Neural cell (in vitro differentiated cells): ENCODE measurements around the gene RBM42. TPM values are rescaled to one million over a fixed set of nuclear protein-coding genes. Genes with fewer than 3 reads are reported as not detected.

Experiments used
- H2AFZ ChIP-seq: fragments of 200-600, 300-800 bp; sonication (generic), shearing (Covaris generic); 2 replicates; pipeline ENCODE4 v1.6.0; 2014; ENCODE audit warnings: low read depth, mild to moderate bottlenecking, antibody characterized with exemption, low read length, moderate library complexity
- H3F3A ChIP-seq: fragments of 200-600 bp; shearing (Covaris generic); 2 replicates; pipeline ENCODE4 v1.6.1; 2016; ENCODE audit warnings: mild to moderate bottlenecking, moderate library complexity, mixed read lengths, antibody characterized with exemption, low read length; ENCODE audit not compliant: insufficient read depth, poor library complexity, severe bottlenecking
- H3K27ac ChIP-seq: fragments of 200-600, 300-800 bp; sonication (generic), shearing (Covaris generic); 2 replicates; pipeline ENCODE4 v1.5.1; 2014; ENCODE audit warnings: mild to moderate bottlenecking, low read length, moderate library complexity
- H3K27me3 ChIP-seq: fragments of 300-800, 200-600 bp; sonication (generic), shearing (Covaris generic); 2 replicates; pipeline ENCODE4 v1.6.0; 2014; ENCODE audit warnings: mild to moderate bottlenecking, low read depth, low read length, moderate library complexity; ENCODE audit not compliant: insufficient read depth
- H3K36me3 ChIP-seq: fragments of 300-800, 200-600 bp; sonication (generic), shearing (Covaris generic); 2 replicates; pipeline ENCODE4 v1.5.1; 2014; ENCODE audit warnings: mild to moderate bottlenecking, antibody characterized with exemption, low read length, moderate library complexity; ENCODE audit not compliant: insufficient read depth
- H3K4me2 ChIP-seq: fragments of 300-800, 200-600 bp; sonication (generic), shearing (Covaris generic); 2 replicates; pipeline ENCODE4 v1.6.0; 2014; ENCODE audit warnings: mild to moderate bottlenecking, low read length
- H3K4me3 ChIP-seq: fragments of 300-800, 200-600 bp; sonication (generic), shearing (Covaris generic); 2 replicates; pipeline ENCODE4 v1.5.1; 2014; ENCODE audit warnings: mild to moderate bottlenecking, low read length, moderate library complexity
- H3K79me2 ChIP-seq: fragments of 200-600 bp; shearing (Covaris generic); replicated peaks from 2 replicates; pipeline ENCODE4 v1.6.0; 2014; ENCODE audit warnings: mild to moderate bottlenecking, low read length, moderate library complexity; ENCODE audit not compliant: insufficient read depth
- H3K9ac ChIP-seq: fragments of 300-800, 200-600 bp; sonication (generic), shearing (Covaris generic); 2 replicates; pipeline ENCODE4 v1.6.1; 2016; ENCODE audit warnings: mild to moderate bottlenecking, low read length, mixed read lengths
- H3K9me2 ChIP-seq: fragments of 200-600 bp; shearing (Covaris generic); 2 replicates; pipeline ENCODE4 v1.6.1; 2016; ENCODE audit warnings: mild to moderate bottlenecking, low read length, mixed read lengths; ENCODE audit not compliant: insufficient read depth
- H3K9me3 ChIP-seq: fragments of 200-600, 300-800 bp; sonication (generic), shearing (Covaris generic); 2 replicates; pipeline ENCODE4 v1.6.1; 2016; ENCODE audit warnings: mild to moderate bottlenecking, mixed run types, low read length, moderate library complexity, mixed read lengths
- H4K20me1 ChIP-seq: fragments of 200-600 bp; shearing (Covaris generic); 2 replicates; pipeline ENCODE4 v1.6.1; 2016; ENCODE audit warnings: mild to moderate bottlenecking, mixed run types; ENCODE audit not compliant: insufficient read depth
- CTCF ChIP-seq: fragments of 450-650 bp; IDR thresholded peaks from 2 replicates; pipeline ENCODE4 v1.5.1; 2014; ENCODE audit warnings: antibody characterized with exemption, mild to moderate bottlenecking, moderate library complexity; ENCODE audit not compliant: poor library complexity, severe bottlenecking
- EP300 ChIP-seq: fragments of 450-650 bp; conservative IDR thresholded peaks from 2 replicates; pipeline ENCODE4 v1.6.1; 2014; ENCODE audit warnings: antibody characterized with exemption, mild to moderate bottlenecking, moderate library complexity; ENCODE audit not compliant: poor library complexity, severe bottlenecking
- EZH2 ChIP-seq: fragments of 200-600, 300-800 bp; shearing (Covaris generic), sonication (generic); IDR thresholded peaks from 2 replicates; pipeline ENCODE4 v1.6.1; 2014; ENCODE audit warnings: antibody characterized with exemption, low read length, borderline replicate concordance, mild to moderate bottlenecking; ENCODE audit not compliant: insufficient read depth, poor library complexity, severe bottlenecking
- MXI1 ChIP-seq: fragments of 450-650 bp; conservative IDR thresholded peaks from 2 replicates; pipeline ENCODE4 v1.6.1; 2014; ENCODE audit warnings: antibody characterized with exemption, mild to moderate bottlenecking; ENCODE audit not compliant: poor library complexity, severe bottlenecking
- POLR2AphosphoS5 ChIP-seq: IDR thresholded peaks from 2 replicates; pipeline ENCODE4 v1.6.1; 2012
- RAD21 ChIP-seq: fragments of 450-650 bp; conservative IDR thresholded peaks from 2 replicates; pipeline ENCODE4 v1.6.1; 2014; ENCODE audit warnings: antibody characterized with exemption, mild to moderate bottlenecking, moderate library complexity
- REST ChIP-seq: IDR thresholded peaks from 2 replicates; pipeline ENCODE4 v1.6.1; 2012; ENCODE audit warnings: borderline replicate concordance
- SMC3 ChIP-seq: fragments of 450-650 bp; conservative IDR thresholded peaks from 2 replicates; pipeline ENCODE4 v1.6.1; 2014; ENCODE audit warnings: antibody characterized with exemption, mild to moderate bottlenecking, moderate library complexity; ENCODE audit not compliant: poor library complexity
- TAF1 ChIP-seq: IDR thresholded peaks from 2 replicates; pipeline ENCODE4 v1.6.1; 2012; ENCODE audit warnings: low read depth
- polyA plus RNA-seq: library from polyadenylated mRNA; depleted of rRNA; stranded (reverse); fragments of >200 nt; gene quantifications from 2 replicates; pipeline ENCODE4 v1.2.3, GENCODE V29; 2014

RBM42 gene
- polyA plus RNA-seq, 1 donor from 2014 or later: 58.5 TPM

GRCh38 chr19:35670686-35671085 is 41.9 kb downstream of the RBM42 start:
- Histone ChIP-seq H3K9ac (no peak overlapping the region), H2AFZ (no peak overlapping the region), H3F3A (no peaks in the 10 kb centered on the region), H3K27ac (no peak overlapping the region), H3K36me3 (no peaks in the 10 kb centered on the region), H3K27me3 (peaks cover 16% of the 10 kb centered on the region), H3K4me2 (no peak overlapping the region), H3K9me3 (no peaks in the 10 kb centered on the region), H4K20me1 (no peaks in the 10 kb centered on the region), H3K9me2 (no peaks in the 10 kb centered on the region), H3K4me3 (no peak overlapping the region), H3K79me2 (no peaks in the 10 kb centered on the region)
- TF ChIP-seq POLR2AphosphoS5: no peak
- no peak for TF ChIP-seq CTCF
- no peak for TF ChIP-seq TAF1
- TF ChIP-seq EP300: no peak
- no peak for TF ChIP-seq MXI1
- TF ChIP-seq EZH2: no peak
- TF ChIP-seq SMC3: no peak
- TF ChIP-seq REST: no peak
- TF ChIP-seq RAD21: no peak

GRCh38 chr19:35671818-35672217 is 43.0 kb downstream of the RBM42 start:
- Histone ChIP-seq H2AFZ (no peak overlapping the region), H3K27ac (no peak overlapping the region), H3K4me3 (no peak overlapping the region), H4K20me1 (no peaks in the 10 kb centered on the region), H3K36me3 (no peaks in the 10 kb centered on the region), H3K27me3 (peaks cover 16% of the 10 kb centered on the region), H3K79me2 (no peaks in the 10 kb centered on the region), H3K9me2 (no peaks in the 10 kb centered on the region), H3K9me3 (no peaks in the 10 kb centered on the region), H3F3A (no peaks in the 10 kb centered on the region), H3K4me2 (no peak overlapping the region), H3K9ac (no peak overlapping the region)
- TF ChIP-seq SMC3 (no peak), CTCF (no peak), RAD21 (no peak), EP300 (no peak), REST (no peak), TAF1 (no peak), EZH2 (no peak), MXI1 (no peak), POLR2AphosphoS5 (no peak)
